K562 (cell line): ENCODE data around the gene NTSR1. TPM values are rescaled to one million over a fixed set of nuclear protein-coding genes. Genes with fewer than 3 reads are reported as not detected.

Experiments
- CBFB ChIP-seq: sonication (generic); formaldehyde crosslinking; IDR thresholded peaks from 2 replicates; pipeline ENCODE4 v1.4.0; 2020; ENCODE audit warnings: mild to moderate bottlenecking, missing genetic modification reagents
- GATAD2B ChIP-seq: fragments of 450-650 bp; IDR thresholded peaks from 2 replicates; pipeline ENCODE4 v1.6.1; 2017; ENCODE audit warnings: mild to moderate bottlenecking, borderline replicate concordance
- MXI1 ChIP-seq: IDR thresholded peaks from 2 replicates; pipeline ENCODE4 v1.6.1; 2011; ENCODE audit warnings: low read depth, mild to moderate bottlenecking, improper control_type of control experiment, low read length
- NBN ChIP-seq: fragments of 450-650 bp; IDR thresholded peaks from 2 replicates; pipeline ENCODE4 v1.6.1; 2016; ENCODE audit warnings: low read depth, mild to moderate bottlenecking
- RAD21 ChIP-seq, 2 experiments: fragments of 250-450 bp in 1 of 2; fragments of 450-650 bp in 1 of 2; sonication (Bioruptor Pico) in 1 of 2; formaldehyde crosslinking in 1 of 2; IDR thresholded peaks in 1 of 2; conservative IDR thresholded peaks in 1 of 2; 2 replicates each; pipeline versions ENCODE4 v1.4.0 to v1.8.0; 2020 to 2022; ENCODE audit warnings: mild to moderate bottlenecking in 2 of 2, moderate library complexity in 1 of 2
- RB1 ChIP-seq: fragments of 450-650 bp; IDR thresholded peaks from 2 replicates; pipeline ENCODE4 v1.6.1; 2017; ENCODE audit warnings: low read depth, mild to moderate bottlenecking
- RBM15 ChIP-seq: fragments of 200-400 bp; formaldehyde crosslinking; IDR thresholded peaks from 2 replicates; pipeline ENCODE4 v1.6.1; 2018; ENCODE audit warnings: mild to moderate bottlenecking, low read length, moderate library complexity; ENCODE audit not compliant: insufficient read depth
- polyA plus RNA-seq, 8 experiments: library from polyadenylated mRNA; depleted of rRNA in 4 of 8; stranded (reverse) in 5 of 8; unstranded in 3 of 8; fragments of >200 nt; fragmentation: Nextera tagmentation in 2 of 8; fragmentation: Illumina TruSeq in 1 of 8; extraction: Ambion mirVana in 2 of 8; extraction: Trizol in 1 of 8; gene quantifications; 2 replicates each; pipeline versions ENCODE4 v1.2.1 to v1.2.3, GENCODE V29; 2011 to 2014; ENCODE audit warnings: inconsistent platforms in 1 of 8, missing spikeins in 1 of 8
- total RNA-seq, 7 experiments: library from RNA; depleted of rRNA in 6 of 7; stranded (reverse); fragments of >200 nt in 6 of 7; fragmentation: Illumina TruSeq in 2 of 7; extraction: Trizol in 2 of 7; gene quantifications; 2 replicates each; pipeline versions ENCODE4 v1.2.1 to v1.2.3, GENCODE V29; 2011 to 2021; ENCODE audit warnings: low replicate concordance in 1 of 7
- TF ChIP-seq, protein P1 (sequence below), 2 experiments: IDR thresholded peaks in 1 of 2; conservative IDR thresholded peaks in 1 of 2; 2 replicates each; pipeline ENCODE4 v1.6.1; 2016; ENCODE audit warnings: low read depth in 2 of 2, mild to moderate bottlenecking in 1 of 2, missing compliant biosample characterization in 1 of 2, missing genetic modification characterization in 1 of 2, moderate library complexity in 1 of 2

NTSR1 gene
- total and polyA plus RNA-seq, 9 of the 15 experiments (the other 6 are each of a cell fraction or from before 2014, with no cell fraction given): 0.04 to 0.40 (median 0.13) TPM; not detected in 3

DNA sequence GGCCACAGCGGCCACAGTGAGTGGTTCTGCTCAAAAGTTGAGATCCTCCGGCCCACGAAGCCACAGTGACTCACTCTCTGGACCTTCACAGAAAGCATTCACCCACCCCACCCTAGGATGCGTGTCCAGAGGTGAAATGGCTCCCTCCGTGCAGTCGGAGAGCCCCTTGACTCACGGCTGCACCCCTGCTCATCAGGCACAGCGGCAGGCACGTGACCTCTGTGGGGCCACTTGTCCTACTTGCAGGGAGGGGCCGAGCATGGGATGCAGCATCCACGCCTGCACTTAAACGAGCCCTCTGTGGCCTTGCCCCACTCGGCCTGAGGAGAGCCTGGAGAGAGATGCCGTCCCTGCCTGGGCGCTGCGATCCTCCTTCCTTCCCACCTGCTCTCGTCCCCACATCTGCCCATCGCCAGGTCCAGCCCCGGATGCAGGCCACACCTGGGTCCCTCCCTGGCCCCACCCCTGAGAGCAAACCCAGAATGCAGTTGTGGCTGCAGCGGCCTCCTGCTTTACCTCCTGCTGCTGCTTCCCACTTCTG lies 28.7 kb downstream of the NTSR1 start (continued):
- TF ChIP-seq RB1 (no peak), GATAD2B (no peak), RBM15 (no peak), CBFB (CRISPR knock-in tag) (no peak), RAD21 (CRISPR knock-in tag; conservative IDR thresholded peaks at IDR 0.05 in 1 of 2, IDR thresholded peaks at IDR 0.05 in 1 of 2) (no peak), MXI1 (no peak), NBN (no peak)
- TF ChIP-seq, protein P1, sequence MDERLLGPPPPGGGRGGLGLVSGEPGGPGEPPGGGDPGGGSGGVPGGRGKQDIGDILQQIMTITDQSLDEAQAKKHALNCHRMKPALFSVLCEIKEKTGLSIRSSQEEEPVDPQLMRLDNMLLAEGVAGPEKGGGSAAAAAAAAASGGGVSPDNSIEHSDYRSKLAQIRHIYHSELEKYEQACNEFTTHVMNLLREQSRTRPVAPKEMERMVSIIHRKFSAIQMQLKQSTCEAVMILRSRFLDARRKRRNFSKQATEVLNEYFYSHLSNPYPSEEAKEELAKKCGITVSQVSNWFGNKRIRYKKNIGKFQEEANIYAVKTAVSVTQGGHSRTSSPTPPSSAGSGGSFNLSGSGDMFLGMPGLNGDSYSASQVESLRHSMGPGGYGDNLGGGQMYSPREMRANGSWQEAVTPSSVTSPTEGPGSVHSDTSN (CRISPR knock-in tag; IDR thresholded peaks at IDR 0.05; ENCODE audit: low read depth): no peak
- TF ChIP-seq, protein P1 (tag; conservative IDR thresholded peaks at IDR 0.05; ENCODE audit: low read depth): no peak
